ENCODE results near the gene LCNL1.
A peak's percentile ranks its signal among the peaks of the same experiment; 100 is the strongest.

The LCNL1 gene

DNA sequence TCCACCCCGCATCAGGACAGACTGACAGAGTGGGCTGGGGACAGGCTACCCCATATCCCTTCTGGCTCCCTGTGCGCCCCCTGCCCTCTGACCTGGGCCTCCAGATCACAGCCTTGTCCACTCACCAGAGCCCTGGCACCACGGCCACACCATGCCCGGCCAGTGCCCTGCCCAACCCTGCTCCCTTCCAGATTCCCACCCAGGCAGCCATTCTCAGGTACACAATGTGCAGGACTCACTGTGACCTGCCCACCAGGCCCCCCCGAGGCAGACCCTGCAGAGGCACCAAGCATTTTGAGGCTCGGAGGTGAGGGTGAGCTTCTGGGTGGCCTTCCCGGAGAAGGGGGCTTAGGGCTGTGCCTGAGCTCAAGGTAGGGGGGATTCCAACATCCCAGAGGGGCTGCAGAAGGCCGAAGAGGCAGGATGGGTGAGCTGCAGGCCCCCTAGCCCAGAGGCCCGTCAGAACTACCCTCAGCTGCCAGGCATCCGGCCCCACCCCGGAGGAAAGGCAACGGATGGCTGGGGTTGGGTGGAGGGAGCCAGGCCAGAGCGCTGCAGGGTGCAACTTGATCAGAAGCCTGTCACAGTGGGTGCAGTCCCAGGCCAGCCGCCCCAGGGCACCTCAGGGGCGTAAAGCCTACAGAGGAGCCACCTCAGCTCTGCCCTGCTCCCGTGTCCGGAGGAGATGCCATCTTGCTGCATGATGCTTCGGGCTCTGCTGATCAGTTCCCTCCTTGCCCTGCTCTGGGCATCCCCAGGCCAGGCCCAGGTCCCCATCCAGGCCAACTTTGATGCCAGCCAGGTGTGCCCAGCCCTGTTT lies at the start of gene LCNL1:
LCNL1 (plus strand) TSS at position 762 of the 820 bp plus-strand sequence. CDS start 594 bp downstream, outside the sequence.
- no peak for DNase-seq (ENCODE audit: low spot score)

GRCh38 chr9:136934277-136934676 lies 48.5 kb upstream of the LCNL1 start:
- DNase-seq (ENCODE audit: low spot score) = no peak

DNA sequence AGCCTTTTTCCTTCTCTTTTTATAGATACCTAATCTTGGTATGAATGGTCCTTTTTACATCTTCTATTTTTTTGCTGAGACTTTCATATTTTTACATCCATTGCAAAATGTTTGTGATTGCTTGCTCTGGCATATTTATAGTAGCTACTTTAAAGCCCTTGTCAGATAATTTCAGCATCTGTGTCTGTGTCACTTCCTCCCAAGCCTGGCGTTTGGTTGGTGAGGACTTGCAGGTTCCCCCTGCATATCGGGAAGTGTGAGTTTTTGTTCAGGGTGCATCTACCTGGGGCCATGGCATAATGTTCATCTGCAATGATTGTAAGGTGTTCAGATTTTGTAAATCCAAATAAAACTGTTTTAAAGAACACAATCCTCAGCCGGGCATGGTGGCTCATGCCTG lies 47.1 kb upstream of the LCNL1 start:
- no peak for DNase-seq (ENCODE audit: low spot score)

- DNase-seq (ENCODE audit: low spot score) = no peak
Observed at GRCh38 chr9:136936645-136937170, 46.1 kb upstream of the LCNL1 start.

DNA sequence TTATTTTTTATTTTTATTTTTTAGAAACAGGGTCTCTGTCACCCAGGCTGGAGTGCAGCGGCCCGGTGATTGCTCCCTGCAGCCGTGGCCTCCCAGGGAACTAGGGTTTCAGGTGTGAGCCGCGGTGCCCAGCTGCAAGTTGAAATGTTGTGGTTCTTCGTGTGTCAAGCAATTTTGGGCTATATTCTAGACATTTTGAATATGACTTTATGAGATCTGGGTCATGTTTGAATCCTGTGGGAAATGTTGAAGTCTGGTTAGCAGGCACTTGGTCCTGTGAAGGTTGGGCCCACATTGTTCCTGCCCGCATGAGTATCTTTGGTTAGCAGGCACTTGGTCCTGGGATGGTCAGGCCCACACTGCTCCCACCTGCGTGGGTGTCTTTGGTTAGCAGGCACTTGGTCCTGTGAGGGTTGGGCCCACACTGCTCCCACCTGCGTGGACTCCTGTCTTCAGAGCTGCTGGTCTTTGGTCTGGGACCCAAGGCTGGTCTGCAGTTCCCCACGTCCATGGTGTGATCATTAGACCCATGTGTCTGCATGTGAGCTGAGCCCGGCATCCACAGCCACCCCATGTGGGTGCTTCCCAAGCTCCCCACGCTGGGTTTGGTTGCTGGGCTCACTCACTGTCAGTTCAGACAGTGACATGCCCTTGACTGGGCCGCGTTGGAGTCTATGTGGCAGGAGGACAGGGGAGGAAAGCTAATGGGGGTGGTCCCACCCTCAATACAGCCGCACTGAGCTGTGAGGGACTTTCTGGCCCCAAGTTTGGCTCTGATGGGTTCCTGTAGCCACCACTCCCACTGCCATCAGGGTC lies 45.4 kb upstream of the LCNL1 start:
- DNase-seq (ENCODE audit: low spot score) = no peak

DNA sequence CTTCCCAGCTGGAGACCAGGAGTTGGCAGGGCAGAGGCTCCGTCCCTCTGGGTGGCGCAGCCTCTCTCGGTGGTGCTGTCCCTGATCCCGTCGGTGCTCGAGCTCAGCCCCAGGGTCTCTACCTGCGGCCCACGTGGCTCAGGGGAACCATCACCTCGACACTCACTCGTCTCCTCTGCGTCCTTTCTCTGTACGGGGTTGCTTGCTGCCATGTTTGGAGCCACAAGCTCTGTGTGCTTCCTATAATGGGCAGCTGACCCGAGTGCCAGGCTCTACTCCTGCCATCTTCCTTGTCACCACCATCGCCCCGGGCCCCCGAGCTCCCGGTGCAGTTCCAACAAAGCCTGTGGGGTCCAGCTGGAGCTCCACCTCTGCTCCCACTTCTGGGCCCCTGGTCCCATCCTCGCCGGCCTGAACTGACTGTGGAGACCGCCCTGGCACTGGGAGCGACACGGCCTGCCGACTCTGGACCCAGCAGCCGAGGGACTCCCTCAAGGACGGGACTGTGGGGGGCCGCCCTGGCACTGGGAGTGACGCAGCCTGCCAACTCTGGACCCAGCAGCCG lies 43.3 kb upstream of the LCNL1 start:
- DNase-seq (ENCODE audit: low spot score) = no peak

DNA sequence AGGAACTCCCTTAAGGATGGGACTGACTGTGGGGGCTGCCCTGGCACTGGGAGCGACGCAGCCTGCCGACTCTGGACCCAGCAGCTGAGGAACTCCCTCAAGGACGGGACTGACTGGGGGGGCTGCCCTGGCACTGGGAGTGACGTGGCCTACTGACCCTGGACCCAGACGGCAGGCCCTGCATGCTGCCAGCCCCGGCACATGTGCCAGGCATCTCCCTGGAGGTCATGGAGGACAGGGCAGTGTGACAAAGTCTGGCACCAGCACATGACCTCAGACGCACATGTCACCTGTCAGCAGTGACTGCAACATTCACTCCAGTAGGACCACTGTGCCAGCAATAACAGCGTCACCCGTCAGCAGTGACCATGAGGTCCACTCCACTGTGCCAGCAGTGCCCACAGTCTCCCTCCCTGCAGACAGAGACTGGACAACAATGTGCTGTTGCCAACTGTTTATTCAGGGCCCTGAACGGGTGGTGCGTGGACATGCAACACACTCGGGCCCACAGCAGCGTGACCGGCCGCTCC lies 42.7 kb upstream of the LCNL1 start:
- no peak for DNase-seq (ENCODE audit: low spot score)

DNA sequence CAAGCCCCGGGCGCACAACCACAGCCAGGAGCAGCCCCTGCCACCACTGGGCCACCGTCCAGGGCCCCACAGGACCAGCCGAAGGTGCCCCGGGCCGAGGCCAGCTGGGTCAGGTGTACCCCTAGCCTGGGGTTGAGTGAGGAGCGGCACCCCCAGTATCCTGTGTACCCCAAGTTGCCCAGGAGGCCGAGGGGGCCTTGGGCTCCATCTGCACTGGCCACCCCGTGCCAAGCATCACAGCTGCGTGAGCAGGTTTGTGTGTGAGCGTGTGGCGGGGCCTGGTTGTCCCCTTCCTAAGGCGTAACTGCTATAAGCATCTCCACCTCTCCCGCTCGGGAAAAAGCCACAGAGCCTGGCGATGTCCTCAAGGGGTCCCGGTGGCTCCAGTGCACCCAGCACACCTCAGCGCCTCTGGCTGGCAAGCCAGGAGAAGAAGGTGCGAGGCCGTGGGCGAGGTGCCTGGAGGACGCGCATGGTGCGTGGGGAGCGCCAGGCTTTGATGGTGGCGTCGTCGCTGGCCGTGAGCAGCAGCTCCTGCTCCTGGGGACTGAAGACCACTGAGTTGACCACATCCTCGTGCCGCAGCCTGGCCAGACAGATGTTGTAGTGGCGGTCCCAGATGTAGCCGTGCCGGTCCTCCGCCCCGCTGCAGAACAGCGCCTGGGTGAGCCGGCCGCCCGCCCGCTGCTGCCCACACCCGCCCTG lies 42.1 kb upstream of the LCNL1 start:
- DNase-seq (ENCODE audit: low spot score) = no peak

- no peak for DNase-seq (ENCODE audit: low spot score)
Observed at GRCh38 chr9:136941231-136942111, 41.3 kb upstream of the LCNL1 start.

DNA sequence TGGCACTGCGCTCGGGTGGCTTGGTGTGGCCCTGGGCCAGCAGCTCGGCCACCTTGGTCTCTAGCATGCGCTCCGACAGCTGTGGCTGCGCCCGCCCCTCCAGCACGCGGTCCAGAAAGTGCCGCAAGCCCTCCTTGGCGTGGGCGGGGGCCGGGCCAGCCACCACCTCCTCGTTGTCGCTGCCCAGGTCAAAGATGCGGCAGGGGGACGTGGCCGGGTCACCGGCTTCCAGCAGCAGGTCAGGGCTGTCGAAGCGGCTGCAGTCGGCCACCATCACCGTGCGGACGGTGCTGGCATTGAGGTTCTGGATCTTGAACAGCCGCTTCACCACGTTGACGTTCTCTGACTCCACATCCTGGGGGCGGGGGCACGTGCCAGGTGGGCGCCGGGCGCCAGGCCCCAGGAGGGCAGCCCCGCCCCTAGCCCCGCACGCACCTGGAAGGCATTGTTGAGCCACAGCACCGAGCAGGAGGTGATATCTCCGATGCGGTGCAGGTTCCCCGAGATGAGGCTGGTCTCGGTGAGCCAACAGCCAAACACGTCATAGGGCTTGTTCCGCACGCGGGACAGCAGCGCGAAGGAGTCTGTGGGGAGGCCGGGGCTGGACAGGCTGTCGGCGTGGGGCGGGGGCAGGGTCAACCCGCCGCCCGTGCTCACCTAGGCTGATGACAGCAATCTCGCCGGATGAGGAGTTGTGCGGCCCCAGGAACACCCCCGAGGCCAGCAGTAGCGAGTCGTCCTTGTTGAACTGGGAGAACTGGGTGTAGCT lies 40.5 kb upstream of the LCNL1 start:
- no peak for DNase-seq (ENCODE audit: low spot score)

DNA sequence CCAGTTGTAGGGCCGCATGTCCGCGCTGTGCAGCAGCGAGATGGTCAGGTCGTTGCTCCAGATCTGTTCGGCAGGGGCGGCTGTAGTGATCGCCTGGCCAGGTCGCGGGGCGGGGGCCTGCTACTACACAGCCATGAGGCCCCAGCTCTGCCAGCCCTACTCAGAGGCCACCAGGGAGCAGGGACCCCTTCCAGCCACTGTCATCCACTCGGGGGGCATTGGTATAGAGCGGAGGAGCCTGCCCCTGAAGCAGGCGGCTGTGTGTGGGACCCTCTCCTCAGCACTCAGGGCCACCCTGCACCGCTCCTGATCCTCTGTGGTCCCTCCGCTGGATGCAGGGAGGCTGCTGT lies 39.9 kb upstream of the LCNL1 start:
- DNase-seq (ENCODE audit: low spot score) = no peak

GRCh38 chr9:136943291-136944211 lies 39.2 kb upstream of the LCNL1 start:
- DNase-seq (ENCODE audit: low spot score) = peak; percentile 63

DNA sequence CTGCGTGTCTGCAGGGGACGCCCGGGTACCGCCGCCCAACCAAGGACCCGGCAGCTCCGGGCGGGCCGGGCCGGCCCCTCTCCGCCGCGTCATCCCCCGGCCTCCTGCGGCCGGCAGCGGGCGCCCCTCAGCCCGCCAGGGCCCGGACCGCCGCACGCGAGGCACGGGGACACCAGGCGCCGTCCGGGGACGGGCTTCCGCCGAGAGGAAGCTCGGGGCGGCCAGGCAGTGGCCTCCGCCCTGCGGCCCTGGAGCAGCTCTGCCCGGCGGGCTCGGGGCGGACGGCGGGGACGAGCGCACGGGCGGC lies 38.6 kb upstream of the LCNL1 start:
- peak; percentile 55 for DNase-seq (ENCODE audit: low spot score)

- DNase-seq (ENCODE audit: low spot score) = peak; percentile 96
Observed at GRCh38 chr9:136944519-136945332, 38.1 kb upstream of the LCNL1 start, which contains the start of the genes C8G and FBXW5. C8G (plus strand) TSS chr9:136945243; CDS start chr9:136945321, 78 bp downstream. FBXW5 (minus strand) TSS chr9:136944738; CDS start chr9:136944083, 655 bp downstream.

- DNase-seq (ENCODE audit: low spot score) = no peak
Observed at GRCh38 chr9:136945333-136946227, 37.2 kb upstream of the LCNL1 start.

DNA sequence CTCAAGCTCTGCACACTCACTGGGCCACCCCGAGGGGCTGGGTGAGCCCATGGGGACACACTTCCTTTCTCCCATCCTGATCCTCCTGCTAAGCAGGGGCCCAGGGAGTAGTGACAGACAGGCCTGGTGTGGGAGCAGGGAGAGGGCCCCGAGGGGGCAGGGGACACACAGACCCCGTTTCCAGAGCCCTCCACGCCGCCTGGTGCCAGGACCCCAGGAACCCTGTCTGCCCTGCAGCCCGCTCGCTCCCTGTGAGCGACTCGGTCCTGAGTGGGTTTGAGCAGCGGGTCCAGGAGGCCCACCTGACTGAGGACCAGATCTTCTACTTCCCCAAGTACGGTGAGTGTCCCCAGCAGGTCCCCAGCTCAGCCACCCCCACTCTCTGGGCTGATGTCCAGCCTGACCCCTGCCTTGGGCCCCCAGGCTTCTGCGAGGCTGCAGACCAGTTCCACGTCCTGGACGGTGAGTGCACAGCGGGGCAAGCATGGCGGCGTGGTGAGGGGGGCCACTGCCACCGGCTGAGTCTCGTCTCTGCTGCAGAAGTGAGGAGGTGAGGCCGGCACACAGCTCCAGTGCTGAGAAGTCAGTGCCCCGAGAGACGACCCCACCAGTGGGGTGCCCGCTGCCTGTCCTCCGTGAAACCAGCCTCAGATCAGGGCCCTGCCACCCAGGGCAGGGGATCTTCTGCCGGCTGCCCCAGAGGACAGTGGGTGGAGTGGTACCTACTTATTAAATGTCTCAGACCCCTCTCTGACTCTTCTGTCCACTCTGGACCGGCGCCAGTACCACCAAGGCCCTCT lies 36.4 kb upstream of the LCNL1 start:
- no peak for DNase-seq (ENCODE audit: low spot score)

All from NAMALWA (cell line).